Measurements from ENCODE around the gene AP2M1. TPM values are rescaled to one million over a fixed set of nuclear protein-coding genes. Genes with fewer than 3 reads are reported as not detected.

Gene AP2M1
- total RNA-seq, 1 donor from 2014 or later, result 243 TPM

DNA sequence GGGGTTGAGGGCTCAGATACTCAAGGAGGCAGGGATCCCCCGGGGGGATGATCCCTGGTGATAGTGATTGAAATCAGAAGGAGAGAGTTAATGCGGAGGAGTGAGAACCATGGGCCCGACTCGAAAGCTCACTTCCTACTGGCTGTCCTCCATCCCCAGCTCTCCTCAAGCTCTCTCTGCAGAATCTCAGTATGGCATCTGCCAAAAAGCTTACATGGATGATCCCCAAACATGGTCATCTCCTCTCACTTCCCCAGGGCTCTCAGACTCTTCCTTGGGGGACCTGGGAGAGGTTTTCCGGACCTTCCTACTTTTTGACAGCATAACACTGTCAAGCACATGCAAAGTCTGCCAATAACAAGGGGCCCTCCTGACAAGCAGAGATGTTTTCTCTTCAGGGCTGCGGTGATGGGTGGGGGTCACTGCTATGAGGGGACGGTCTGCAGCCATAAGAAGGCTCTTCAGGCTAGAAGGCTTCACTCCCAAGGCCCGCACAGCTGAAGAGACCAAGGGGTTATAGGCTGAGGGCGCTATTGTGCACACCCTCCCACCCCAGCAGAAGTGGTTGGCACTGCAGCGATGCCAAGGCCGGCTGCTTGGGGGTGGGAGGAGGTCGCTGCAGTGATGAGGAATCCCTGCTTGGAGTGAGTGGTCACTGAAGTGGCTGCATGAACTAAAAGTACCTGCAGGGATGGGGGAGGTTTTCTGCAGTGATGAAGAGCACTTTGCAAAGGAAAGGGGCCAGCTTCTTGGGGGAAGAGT is 53.9 kb downstream of the AP2M1 start:
- no peak for DNase-seq (ENCODE audit: low spot score)

DNA sequence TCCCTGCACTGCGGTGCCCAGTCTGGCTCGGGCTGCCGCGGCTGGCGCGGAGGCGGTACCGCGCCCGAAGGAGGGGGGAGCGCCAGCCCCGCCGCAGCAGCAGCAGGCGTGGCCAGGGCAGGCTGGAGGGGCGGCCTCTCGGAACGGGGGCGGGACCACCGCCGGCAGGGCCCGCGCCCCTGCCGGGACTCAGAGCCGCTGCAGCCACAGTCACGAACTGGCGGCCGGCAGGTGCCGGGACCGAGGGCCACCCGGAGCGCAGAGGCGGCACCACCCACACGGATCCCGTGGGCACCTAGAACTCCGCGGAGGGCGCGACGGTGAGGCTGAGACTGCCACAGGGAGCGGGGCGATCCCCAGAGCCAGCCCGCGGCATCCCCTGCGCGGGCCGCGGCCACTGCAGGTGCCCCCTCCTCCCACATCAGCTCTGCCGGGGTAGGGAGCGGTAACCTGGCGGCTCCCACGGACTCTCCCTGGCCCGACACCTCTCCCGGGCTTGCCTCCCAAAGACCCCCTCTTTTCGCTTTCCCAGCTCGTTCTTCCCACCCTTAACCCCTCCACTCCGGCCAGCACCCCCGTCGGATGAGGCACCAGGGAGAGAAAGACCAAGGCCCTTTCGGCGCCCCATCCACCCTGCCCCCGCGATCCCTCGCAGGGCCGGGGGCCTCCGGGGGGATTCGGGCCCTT is 54.9 kb downstream of the AP2M1 start, which contains the start of gene VWA5B2:
Gene VWA5B2, plus strand, starts transcription at position 192 of the 687 bp plus-strand sequence. CDS start 944 bp downstream, outside the sequence.
- no peak for DNase-seq (ENCODE audit: low spot score)

DNA sequence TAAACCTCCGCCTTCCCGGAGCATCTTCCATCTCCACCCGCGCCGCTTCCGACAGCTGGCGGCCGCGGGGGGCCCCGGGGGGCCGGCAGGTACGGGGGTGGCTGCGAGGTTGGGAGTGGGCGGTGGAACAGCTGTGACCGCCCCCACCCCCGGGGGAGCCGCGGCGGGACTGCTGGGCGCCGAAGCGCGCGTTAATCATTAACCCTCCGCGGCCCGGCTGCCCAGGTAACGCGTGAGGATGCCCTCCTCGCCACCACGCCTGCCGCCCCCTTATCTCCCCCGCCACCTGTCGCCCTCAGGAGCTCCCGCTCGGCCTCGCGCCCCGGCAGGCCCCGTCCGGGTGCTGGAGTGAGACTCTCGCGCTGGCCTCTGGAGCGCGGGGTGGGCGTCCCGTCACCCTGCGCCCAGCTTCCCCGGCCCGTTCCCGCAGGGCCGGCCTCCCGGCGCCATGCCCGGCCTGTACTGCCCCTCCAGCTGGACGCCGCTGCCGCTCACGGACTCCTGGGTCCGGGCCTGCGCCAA is 55.5 kb downstream of the AP2M1 start:
- no peak for DNase-seq (ENCODE audit: low spot score)

DNA sequence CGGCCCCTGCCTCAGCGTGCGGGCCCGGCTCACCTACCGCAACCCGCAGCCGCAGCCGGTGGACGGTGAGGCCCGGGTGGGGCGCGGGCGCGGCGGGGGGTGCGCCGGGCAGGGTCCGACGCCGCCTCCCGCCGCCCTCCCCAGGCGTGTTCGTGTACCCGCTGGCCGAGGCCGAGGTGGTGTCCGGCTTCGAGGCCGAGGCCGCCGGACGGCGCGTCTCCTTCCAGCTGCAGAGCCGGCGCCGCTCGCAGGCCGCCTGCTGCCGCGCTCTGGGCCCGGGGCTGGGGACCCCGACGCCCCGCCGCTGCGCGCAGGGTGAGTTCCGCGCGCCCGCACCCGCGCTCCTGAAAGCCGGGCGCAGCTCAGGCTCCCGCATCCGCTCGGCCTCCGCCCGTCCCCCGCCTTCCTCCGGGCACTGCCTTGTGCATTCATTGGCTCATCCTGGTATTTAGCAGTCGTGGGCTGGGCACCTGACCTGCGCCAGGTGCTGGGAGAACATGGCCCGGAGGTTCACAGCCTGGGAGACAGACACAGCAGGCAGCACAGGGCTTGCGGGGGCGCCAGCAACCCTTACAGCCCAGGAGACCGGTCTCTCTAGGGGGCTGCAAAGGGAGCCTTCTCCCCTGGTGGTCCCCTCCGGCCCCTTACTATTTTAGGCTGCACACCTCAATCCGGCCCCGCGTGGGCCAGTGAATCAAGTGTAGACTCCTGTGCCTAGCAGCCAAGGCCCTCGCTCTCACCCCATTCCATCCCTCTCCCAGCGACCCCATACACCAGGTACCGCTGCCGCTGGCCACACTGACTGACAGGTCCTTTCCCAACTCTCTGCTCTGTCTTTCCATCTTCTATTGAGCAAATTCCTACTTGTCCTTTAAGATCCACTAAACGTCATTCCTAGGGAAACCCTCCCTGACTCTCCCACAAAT is 56.2 kb downstream of the AP2M1 start:
- no peak for DNase-seq (ENCODE audit: low spot score)

DNA sequence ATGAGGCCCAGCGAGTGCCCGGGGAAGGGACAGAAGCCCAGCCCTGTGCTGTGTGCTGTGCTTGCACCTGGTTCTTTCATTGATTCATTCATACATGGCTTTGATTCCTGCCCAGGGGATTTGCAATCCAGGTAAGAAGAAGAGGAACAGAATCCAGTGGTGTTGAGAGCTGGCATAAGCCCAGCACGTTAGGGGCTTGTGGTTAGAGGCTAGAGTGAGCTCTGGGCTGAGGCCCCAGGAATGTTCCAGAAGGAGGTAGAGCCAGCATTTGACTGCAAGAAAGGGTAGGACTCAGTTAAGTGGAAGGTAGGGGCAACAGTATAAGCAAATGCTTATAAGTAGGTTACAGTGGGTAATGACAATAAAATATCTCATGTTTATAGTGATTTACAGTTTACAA is 57.0 kb downstream of the AP2M1 start:
- DNase-seq (ENCODE audit: low spot score), result no peak

DNA sequence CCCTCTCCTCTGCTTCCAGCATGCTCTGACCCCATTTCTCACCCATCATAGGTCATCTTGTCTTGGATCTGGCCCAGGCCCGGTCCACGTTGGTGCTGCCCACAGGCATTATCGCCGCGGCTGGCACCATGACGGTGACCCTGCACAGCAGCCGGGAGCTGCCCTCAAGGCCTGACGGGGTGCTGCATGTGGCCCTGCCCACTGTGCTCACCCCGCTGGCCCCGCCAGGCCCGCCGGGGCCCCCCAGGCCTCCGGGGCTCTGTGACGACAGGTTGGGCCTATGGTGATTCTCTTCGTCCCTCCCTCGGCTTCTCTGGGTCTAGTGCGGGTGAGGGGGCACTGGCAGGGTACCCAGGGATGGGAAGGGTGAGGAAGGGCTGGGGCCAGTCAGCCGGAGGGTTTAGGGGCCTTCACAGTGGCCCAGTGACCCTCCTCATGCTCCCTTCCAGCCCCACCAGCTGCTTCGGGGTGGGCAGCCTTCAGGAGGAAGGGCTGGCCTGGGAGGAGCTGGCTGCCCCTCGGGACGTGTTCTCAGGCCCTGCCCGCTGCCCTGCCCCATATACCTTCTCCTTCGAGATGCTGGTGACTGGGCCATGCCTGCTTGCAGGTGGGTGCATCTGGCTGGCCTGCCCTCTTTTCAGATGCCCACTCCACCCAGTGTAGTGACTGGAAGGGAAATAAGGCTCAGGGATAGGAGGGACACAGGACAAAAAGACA is 58.6 kb downstream of the AP2M1 start:
- DNase-seq (ENCODE audit: low spot score), result no peak

Other genes with a start within 250 kb of the AP2M1 start
- gene ABCC5, start 157.0 kb upstream of the AP2M1 start, total RNA-seq, result 119 TPM
- not detected for gene HTR3D, start 143.1 kb upstream of the AP2M1 start, total RNA-seq
- gene HTR3C, start 121.8 kb upstream of the AP2M1 start, total RNA-seq, result not detected
- gene HTR3E, start 77.8 kb upstream of the AP2M1 start, total RNA-seq, result not detected
- 48.6 TPM for gene EIF2B5, start 39.5 kb upstream of the AP2M1 start, total RNA-seq
- 61.1 TPM for gene DVL3, start 19.5 kb upstream of the AP2M1 start, total RNA-seq
- gene ABCF3, start 11.3 kb downstream of the AP2M1 start, total RNA-seq, result 77.6 TPM
- gene VWA5B2, start 54.7 kb downstream of the AP2M1 start, total RNA-seq, result not detected
- 46.2 TPM for gene ALG3, start 74.1 kb downstream of the AP2M1 start, total RNA-seq
- 3.1 TPM for gene EEF1AKMT4, start 74.8 kb downstream of the AP2M1 start, total RNA-seq
- not detected for gene CAMK2N2, start 86.7 kb downstream of the AP2M1 start, total RNA-seq
- 0.81 TPM for gene ECE2, start 101.2 kb downstream of the AP2M1 start, total RNA-seq
- gene PSMD2, start 124.4 kb downstream of the AP2M1 start, total RNA-seq, result 136 TPM
- 351 TPM for gene EIF4G1, start 139.8 kb downstream of the AP2M1 start, total RNA-seq
- gene FAM131A, start 162.7 kb downstream of the AP2M1 start, total RNA-seq, result 13.5 TPM
- gene CLCN2, start 186.8 kb downstream of the AP2M1 start, total RNA-seq, result 11.7 TPM
- gene POLR2H, start 186.9 kb downstream of the AP2M1 start, total RNA-seq, result 79.6 TPM
- gene THPO, start 203.4 kb downstream of the AP2M1 start, total RNA-seq, result 0.89 TPM
- gene CHRD, start 205.2 kb downstream of the AP2M1 start, total RNA-seq, result 16.8 TPM

Data from ureter (tissue), 1 donor.